SK-N-SH treated with all-trans-retinoic acid at 6 μM for 48 hours (cell line): ENCODE measurements around the gene EPS8.

Experiments used
- ATAC-seq: fragments of 200-7000 bp; cut with Tn5 transposase; 3 replicates; pipeline ENCODE4 v1.9.1; 2020; ENCODE audit warnings: mild to moderate bottlenecking, moderate library complexity
- ESRRG ChIP-seq: fragments of 250-450 bp; sonication (Bioruptor Pico); IDR thresholded peaks from 2 replicates; pipeline ENCODE4 v1.6.1; 2021; ENCODE audit warnings: mild to moderate bottlenecking
- GLIS3 ChIP-seq: fragments of 250-450 bp; sonication (Bioruptor Pico); IDR thresholded peaks from 2 replicates; pipeline ENCODE4 v1.5.0; 2020; ENCODE audit warnings: mild to moderate bottlenecking, moderate library complexity
- ISL1 ChIP-seq: fragments of 250-450 bp; sonication (Bioruptor Pico); IDR thresholded peaks from 2 replicates; pipeline ENCODE4 v2.1.2; 2022; ENCODE audit warnings: mild to moderate bottlenecking, moderate library complexity
- PPARA ChIP-seq: fragments of 250-450 bp; sonication (Bioruptor Pico); IDR thresholded peaks from 2 replicates; pipeline ENCODE4 v1.5.0; 2020; ENCODE audit warnings: mild to moderate bottlenecking, borderline replicate concordance
- RARB ChIP-seq: fragments of 250-450 bp; sonication (Bioruptor Pico); IDR thresholded peaks from 2 replicates; pipeline ENCODE4 v1.8.0; 2021; ENCODE audit warnings: mild to moderate bottlenecking, moderate library complexity
- TCF4 ChIP-seq: fragments of 250-450 bp; sonication (Bioruptor Pico); IDR thresholded peaks from 2 replicates; pipeline ENCODE4 v1.8.0; 2021; ENCODE audit warnings: mild to moderate bottlenecking, moderate library complexity, borderline replicate concordance
- TOX ChIP-seq: fragments of 250-450 bp; sonication (Bioruptor Pico); IDR thresholded peaks from 2 replicates; pipeline ENCODE4 v1.8.0; 2021; ENCODE audit warnings: mild to moderate bottlenecking, moderate library complexity, borderline replicate concordance
- ZC3H10 ChIP-seq: fragments of 250-450 bp; sonication (Bioruptor Pico); IDR thresholded peaks from 2 replicates; pipeline ENCODE4 v1.5.1; 2021; ENCODE audit warnings: mild to moderate bottlenecking, moderate library complexity
- ZFP3 ChIP-seq: fragments of 250-450 bp; sonication (Bioruptor Pico); IDR thresholded peaks from 2 replicates; pipeline ENCODE4 v1.5.0; 2020; ENCODE audit warnings: mild to moderate bottlenecking, moderate library complexity
- ZNF565 ChIP-seq: fragments of 450-650 bp; formaldehyde crosslinking; conservative IDR thresholded peaks from 2 replicates; pipeline ENCODE4 v1.5.0; 2020; ENCODE audit warnings: low read depth, mild to moderate bottlenecking, moderate library complexity
- ZNF8 ChIP-seq: fragments of 450-650 bp; formaldehyde crosslinking; IDR thresholded peaks from 2 replicates; pipeline ENCODE4 v1.5.0; 2020; ENCODE audit warnings: mild to moderate bottlenecking, moderate library complexity
- TF ChIP-seq, protein P1 (sequence below): fragments of 250-450 bp; sonication (Bioruptor Pico); IDR thresholded peaks from 2 replicates; pipeline ENCODE4 v1.5.1; 2020; ENCODE audit warnings: low read depth, mild to moderate bottlenecking, moderate library complexity
- TF ChIP-seq, protein P2 (sequence below): fragments of 250-450 bp; sonication (Bioruptor Pico); IDR thresholded peaks from 2 replicates; pipeline ENCODE4 v1.8.0; 2021; ENCODE audit warnings: low read depth, mild to moderate bottlenecking, moderate library complexity, borderline replicate concordance
- TF ChIP-seq, protein P3 (sequence below): fragments of 250-450 bp; sonication (Bioruptor Pico); IDR thresholded peaks from 2 replicates; pipeline ENCODE4 v1.5.0; 2020; ENCODE audit warnings: mild to moderate bottlenecking, moderate library complexity
- TF ChIP-seq, protein P4 (sequence below): fragments of 250-450 bp; sonication (Bioruptor Pico); IDR thresholded peaks from 2 replicates; pipeline ENCODE4 v1.5.1; 2021; ENCODE audit warnings: mild to moderate bottlenecking, moderate library complexity
- TF ChIP-seq, protein P5 (sequence below): fragments of 250-450 bp; sonication (Bioruptor Pico); IDR thresholded peaks from 2 replicates; pipeline ENCODE4 v1.8.0; 2020; ENCODE audit warnings: mild to moderate bottlenecking, moderate library complexity, borderline replicate concordance

EPS8 gene

DNA sequence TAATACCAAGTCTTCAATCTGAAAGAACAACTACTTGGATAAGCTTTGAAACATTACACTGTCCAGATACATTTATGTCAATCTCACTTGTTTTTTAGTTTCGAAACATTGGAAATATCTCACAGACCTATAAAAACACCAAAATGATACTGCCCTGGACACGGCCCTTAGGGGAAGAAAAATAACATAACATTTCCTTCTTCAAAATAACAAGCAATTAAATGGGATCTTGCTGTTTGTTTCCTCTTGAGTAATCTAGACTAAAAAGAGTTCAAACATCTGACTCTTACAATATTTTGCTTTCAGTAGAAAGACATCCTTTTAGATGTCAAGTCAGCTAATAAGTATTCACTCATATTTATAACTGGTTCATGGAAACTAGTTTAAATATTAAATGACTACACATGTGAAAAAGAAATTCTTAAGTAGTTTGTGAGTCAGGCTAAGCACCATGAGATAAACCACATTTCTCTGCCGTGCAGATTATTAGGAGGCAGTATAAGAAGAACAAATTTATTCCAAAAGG is 87.5 kb downstream of the EPS8 start:
- ATAC-seq, result peak; percentile 69

DNA sequence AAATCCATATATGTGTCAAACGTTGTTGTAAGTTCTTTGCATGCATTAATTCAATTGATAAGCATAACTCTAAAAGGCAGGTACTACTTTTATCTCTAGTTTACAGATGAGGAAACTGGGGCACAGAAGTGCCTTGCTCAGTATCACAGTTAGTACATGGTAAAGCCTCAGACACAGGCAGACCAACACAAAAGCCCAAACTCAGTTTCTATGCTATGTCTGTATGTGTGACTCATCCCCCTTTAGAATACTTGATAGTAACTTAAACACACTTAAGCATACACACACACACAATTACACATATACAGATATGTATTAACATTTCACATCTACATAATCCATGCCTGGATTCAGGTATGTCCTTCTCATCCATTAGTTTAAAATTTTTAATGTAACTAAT is 88.0 kb downstream of the EPS8 start:
- TF ChIP-seq, protein P1, sequence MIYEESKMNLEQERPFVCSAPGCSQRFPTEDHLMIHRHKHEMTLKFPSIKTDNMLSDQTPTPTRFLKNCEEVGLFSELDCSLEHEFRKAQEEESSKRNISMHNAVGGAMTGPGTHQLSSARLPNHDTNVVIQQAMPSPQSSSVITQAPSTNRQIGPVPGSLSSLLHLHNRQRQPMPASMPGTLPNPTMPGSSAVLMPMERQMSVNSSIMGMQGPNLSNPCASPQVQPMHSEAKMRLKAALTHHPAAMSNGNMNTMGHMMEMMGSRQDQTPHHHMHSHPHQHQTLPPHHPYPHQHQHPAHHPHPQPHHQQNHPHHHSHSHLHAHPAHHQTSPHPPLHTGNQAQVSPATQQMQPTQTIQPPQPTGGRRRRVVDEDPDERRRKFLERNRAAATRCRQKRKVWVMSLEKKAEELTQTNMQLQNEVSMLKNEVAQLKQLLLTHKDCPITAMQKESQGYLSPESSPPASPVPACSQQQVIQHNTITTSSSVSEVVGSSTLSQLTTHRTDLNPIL (CRISPR knock-in tag), result no peak
- TF ChIP-seq, protein P2, sequence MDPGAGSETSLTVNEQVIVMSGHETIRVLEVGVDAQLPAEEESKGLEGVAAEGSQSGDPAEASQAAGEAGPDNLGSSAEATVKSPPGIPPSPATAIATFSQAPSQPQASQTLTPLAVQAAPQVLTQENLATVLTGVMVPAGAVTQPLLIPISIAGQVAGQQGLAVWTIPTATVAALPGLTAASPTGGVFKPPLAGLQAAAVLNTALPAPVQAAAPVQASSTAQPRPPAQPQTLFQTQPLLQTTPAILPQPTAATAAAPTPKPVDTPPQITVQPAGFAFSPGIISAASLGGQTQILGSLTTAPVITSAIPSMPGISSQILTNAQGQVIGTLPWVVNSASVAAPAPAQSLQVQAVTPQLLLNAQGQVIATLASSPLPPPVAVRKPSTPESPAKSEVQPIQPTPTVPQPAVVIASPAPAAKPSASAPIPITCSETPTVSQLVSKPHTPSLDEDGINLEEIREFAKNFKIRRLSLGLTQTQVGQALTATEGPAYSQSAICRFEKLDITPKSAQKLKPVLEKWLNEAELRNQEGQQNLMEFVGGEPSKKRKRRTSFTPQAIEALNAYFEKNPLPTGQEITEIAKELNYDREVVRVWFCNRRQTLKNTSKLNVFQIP (CRISPR knock-in tag), result no peak
- TF ChIP-seq, protein P3, sequence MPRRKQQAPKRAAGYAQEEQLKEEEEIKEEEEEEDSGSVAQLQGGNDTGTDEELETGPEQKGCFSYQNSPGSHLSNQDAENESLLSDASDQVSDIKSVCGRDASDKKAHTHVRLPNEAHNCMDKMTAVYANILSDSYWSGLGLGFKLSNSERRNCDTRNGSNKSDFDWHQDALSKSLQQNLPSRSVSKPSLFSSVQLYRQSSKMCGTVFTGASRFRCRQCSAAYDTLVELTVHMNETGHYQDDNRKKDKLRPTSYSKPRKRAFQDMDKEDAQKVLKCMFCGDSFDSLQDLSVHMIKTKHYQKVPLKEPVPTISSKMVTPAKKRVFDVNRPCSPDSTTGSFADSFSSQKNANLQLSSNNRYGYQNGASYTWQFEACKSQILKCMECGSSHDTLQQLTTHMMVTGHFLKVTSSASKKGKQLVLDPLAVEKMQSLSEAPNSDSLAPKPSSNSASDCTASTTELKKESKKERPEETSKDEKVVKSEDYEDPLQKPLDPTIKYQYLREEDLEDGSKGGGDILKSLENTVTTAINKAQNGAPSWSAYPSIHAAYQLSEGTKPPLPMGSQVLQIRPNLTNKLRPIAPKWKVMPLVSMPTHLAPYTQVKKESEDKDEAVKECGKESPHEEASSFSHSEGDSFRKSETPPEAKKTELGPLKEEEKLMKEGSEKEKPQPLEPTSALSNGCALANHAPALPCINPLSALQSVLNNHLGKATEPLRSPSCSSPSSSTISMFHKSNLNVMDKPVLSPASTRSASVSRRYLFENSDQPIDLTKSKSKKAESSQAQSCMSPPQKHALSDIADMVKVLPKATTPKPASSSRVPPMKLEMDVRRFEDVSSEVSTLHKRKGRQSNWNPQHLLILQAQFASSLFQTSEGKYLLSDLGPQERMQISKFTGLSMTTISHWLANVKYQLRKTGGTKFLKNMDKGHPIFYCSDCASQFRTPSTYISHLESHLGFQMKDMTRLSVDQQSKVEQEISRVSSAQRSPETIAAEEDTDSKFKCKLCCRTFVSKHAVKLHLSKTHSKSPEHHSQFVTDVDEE (CRISPR knock-in tag), result no peak
- TF ChIP-seq ESRRG (CRISPR knock-in tag) (no peak), GLIS3 (CRISPR knock-in tag) (no peak), ISL1 (CRISPR knock-in tag) (no peak), RARB (CRISPR knock-in tag) (no peak), ZNF8 (CRISPR knock-in tag) (no peak), ZFP3 (CRISPR knock-in tag) (no peak), TOX (CRISPR knock-in tag) (no peak), ZC3H10 (CRISPR knock-in tag) (no peak), TCF4 (CRISPR knock-in tag) (no peak)
- TF ChIP-seq, protein P4, sequence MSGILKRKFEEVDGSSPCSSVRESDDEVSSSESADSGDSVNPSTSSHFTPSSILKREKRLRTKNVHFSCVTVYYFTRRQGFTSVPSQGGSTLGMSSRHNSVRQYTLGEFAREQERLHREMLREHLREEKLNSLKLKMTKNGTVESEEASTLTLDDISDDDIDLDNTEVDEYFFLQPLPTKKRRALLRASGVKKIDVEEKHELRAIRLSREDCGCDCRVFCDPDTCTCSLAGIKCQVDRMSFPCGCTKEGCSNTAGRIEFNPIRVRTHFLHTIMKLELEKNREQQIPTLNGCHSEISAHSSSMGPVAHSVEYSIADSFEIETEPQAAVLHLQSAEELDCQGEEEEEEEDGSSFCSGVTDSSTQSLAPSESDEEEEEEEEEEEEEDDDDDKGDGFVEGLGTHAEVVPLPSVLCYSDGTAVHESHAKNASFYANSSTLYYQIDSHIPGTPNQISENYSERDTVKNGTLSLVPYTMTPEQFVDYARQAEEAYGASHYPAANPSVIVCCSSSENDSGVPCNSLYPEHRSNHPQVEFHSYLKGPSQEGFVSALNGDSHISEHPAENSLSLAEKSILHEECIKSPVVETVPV (CRISPR knock-in tag), result no peak
- peak; percentile 79 for ATAC-seq

More for the DNA sequence above, 87.5 kb downstream of the EPS8 start:
- TF ChIP-seq, protein P1 (CRISPR knock-in tag), result no peak
- no peak for TF ChIP-seq RARB (CRISPR knock-in tag)
- TF ChIP-seq, protein P4 (CRISPR knock-in tag), result no peak
- TF ChIP-seq, protein P5, sequence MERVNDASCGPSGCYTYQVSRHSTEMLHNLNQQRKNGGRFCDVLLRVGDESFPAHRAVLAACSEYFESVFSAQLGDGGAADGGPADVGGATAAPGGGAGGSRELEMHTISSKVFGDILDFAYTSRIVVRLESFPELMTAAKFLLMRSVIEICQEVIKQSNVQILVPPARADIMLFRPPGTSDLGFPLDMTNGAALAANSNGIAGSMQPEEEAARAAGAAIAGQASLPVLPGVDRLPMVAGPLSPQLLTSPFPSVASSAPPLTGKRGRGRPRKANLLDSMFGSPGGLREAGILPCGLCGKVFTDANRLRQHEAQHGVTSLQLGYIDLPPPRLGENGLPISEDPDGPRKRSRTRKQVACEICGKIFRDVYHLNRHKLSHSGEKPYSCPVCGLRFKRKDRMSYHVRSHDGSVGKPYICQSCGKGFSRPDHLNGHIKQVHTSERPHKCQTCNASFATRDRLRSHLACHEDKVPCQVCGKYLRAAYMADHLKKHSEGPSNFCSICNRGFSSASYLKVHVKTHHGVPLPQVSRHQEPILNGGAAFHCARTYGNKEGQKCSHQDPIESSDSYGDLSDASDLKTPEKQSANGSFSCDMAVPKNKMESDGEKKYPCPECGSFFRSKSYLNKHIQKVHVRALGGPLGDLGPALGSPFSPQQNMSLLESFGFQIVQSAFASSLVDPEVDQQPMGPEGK (CRISPR knock-in tag), result no peak
- TF ChIP-seq, protein P3 (CRISPR knock-in tag), result no peak
- no peak for TF ChIP-seq TCF4 (CRISPR knock-in tag)
- no peak for TF ChIP-seq ZNF565 (CRISPR knock-in tag)
- TF ChIP-seq PPARA (CRISPR knock-in tag), result no peak
- no peak for TF ChIP-seq ZFP3 (CRISPR knock-in tag)
